ENCODE results near the gene PLEKHA8.

DNA sequence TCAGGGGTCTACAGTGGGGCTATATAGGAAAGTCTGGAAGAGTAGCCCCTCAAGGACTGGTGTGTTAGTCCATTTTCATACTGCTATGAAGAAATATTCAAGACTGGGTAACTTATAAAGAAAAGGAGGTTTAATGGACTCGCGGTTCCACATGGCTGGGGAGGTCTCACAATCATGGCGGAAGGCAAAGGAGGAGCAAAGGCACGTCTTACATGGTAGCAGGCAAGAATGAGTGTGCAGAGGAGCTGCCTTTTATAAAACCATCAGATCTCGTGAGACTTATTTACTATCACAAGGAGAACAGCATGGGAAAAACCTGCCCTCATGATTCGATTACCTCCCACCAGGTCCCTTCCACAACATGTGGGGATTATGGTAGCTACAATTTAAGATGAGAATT is 4.7 kb upstream of the PLEKHA8 start:
- TF ChIP-seq, protein P1, sequence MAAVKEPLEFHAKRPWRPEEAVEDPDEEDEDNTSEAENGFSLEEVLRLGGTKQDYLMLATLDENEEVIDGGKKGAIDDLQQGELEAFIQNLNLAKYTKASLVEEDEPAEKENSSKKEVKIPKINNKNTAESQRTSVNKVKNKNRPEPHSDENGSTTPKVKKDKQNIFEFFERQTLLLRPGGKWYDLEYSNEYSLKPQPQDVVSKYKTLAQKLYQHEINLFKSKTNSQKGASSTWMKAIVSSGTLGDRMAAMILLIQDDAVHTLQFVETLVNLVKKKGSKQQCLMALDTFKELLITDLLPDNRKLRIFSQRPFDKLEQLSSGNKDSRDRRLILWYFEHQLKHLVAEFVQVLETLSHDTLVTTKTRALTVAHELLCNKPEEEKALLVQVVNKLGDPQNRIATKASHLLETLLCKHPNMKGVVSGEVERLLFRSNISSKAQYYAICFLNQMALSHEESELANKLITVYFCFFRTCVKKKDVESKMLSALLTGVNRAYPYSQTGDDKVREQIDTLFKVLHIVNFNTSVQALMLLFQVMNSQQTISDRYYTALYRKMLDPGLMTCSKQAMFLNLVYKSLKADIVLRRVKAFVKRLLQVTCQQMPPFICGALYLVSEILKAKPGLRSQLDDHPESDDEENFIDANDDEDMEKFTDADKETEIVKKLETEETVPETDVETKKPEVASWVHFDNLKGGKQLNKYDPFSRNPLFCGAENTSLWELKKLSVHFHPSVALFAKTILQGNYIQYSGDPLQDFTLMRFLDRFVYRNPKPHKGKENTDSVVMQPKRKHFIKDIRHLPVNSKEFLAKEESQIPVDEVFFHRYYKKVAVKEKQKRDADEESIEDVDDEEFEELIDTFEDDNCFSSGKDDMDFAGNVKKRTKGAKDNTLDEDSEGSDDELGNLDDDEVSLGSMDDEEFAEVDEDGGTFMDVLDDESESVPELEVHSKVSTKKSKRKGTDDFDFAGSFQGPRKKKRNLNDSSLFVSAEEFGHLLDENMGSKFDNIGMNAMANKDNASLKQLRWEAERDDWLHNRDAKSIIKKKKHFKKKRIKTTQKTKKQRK (IDR thresholded peaks at IDR 0.05; ENCODE audit: low read depth, low read length), result no peak
- no peak for TF ChIP-seq EP300 (IDR thresholded peaks at IDR 0.05; ENCODE audit: borderline replicate concordance in 1 of 2, control insufficient read depth in 1 of 2, low read depth in 2 of 2, low read length in 2 of 2)
- no peak for TF ChIP-seq POLR2A (IDR thresholded peaks at IDR 0.05; ENCODE audit: low read depth, low read length)
- TF ChIP-seq ESRRA (IDR thresholded peaks at IDR 0.05; ENCODE audit: low read length), result no peak
- TF ChIP-seq ZNF274 (IDR thresholded peaks at IDR 0.05; ENCODE audit: insufficient read depth, insufficient read length), result no peak
- TF ChIP-seq, protein P2, sequence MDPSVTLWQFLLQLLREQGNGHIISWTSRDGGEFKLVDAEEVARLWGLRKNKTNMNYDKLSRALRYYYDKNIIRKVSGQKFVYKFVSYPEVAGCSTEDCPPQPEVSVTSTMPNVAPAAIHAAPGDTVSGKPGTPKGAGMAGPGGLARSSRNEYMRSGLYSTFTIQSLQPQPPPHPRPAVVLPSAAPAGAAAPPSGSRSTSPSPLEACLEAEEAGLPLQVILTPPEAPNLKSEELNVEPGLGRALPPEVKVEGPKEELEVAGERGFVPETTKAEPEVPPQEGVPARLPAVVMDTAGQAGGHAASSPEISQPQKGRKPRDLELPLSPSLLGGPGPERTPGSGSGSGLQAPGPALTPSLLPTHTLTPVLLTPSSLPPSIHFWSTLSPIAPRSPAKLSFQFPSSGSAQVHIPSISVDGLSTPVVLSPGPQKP (IDR thresholded peaks at IDR 0.05; ENCODE audit: low read depth, low read length), result no peak
- no peak for TF ChIP-seq EZH2 (IDR thresholded peaks at IDR 0.05; ENCODE audit: borderline replicate concordance, control insufficient read depth, low read depth, low read length)
- TF ChIP-seq RAD51 (IDR thresholded peaks at IDR 0.05), result no peak
- TF ChIP-seq, protein P3, sequence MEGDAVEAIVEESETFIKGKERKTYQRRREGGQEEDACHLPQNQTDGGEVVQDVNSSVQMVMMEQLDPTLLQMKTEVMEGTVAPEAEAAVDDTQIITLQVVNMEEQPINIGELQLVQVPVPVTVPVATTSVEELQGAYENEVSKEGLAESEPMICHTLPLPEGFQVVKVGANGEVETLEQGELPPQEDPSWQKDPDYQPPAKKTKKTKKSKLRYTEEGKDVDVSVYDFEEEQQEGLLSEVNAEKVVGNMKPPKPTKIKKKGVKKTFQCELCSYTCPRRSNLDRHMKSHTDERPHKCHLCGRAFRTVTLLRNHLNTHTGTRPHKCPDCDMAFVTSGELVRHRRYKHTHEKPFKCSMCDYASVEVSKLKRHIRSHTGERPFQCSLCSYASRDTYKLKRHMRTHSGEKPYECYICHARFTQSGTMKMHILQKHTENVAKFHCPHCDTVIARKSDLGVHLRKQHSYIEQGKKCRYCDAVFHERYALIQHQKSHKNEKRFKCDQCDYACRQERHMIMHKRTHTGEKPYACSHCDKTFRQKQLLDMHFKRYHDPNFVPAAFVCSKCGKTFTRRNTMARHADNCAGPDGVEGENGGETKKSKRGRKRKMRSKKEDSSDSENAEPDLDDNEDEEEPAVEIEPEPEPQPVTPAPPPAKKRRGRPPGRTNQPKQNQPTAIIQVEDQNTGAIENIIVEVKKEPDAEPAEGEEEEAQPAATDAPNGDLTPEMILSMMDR (IDR thresholded peaks at IDR 0.05 in 2 of 3, conservative IDR thresholded peaks at IDR 0.05 in 1 of 3; ENCODE audit: control insufficient read depth in 2 of 3, extremely low read depth in 1 of 3, insufficient read depth in 1 of 3, low read depth in 3 of 3, low read length in 3 of 3), result no peak
- TF ChIP-seq BCL11A (IDR thresholded peaks at IDR 0.05; ENCODE audit: low read depth, low read length), result no peak
- TF ChIP-seq SIX5 (IDR thresholded peaks at IDR 0.05; ENCODE audit: low read depth, low read length, severe bottlenecking), result no peak
- TF ChIP-seq CREB1 (IDR thresholded peaks at IDR 0.05; ENCODE audit: low read depth), result no peak
- no peak for TF ChIP-seq REST (IDR thresholded peaks at IDR 0.05; ENCODE audit: low read depth, low read length)
